HG03196 (cell line): Measurements from ENCODE around the gene SSH2.

Experiments
- ATAC-seq: cut with Tn5 transposase; IDR thresholded peaks from one replicate; pipeline ENCODE4 v1.9.1; 2021; ENCODE audit not compliant: unreplicated experiment

The SSH2 gene

GRCh38 chr17:29630630-29631193 lies 299.3 kb downstream of the SSH2 start:
- no peak for ATAC-seq

GRCh38 chr17:29629839-29630238 lies 300.2 kb downstream of the SSH2 start:
- no peak for ATAC-seq

GRCh38 chr17:29628644-29629043 lies 301.4 kb downstream of the SSH2 start:
- no peak for ATAC-seq

GRCh38 chr17:29627951-29628350 lies 302.1 kb downstream of the SSH2 start:
- no peak for ATAC-seq

- ATAC-seq = no peak
Observed at GRCh38 chr17:29625037-29625750, 304.8 kb downstream of the SSH2 start.

GRCh38 chr17:29624586-29624985 lies 305.4 kb downstream of the SSH2 start:
- ATAC-seq = no peak

- ATAC-seq = no peak
Observed at GRCh38 chr17:29623283-29623647, 306.8 kb downstream of the SSH2 start.

- ATAC-seq = no peak
Observed at GRCh38 chr17:29622337-29623282, 307.4 kb downstream of the SSH2 start, which contains the start of gene CORO6. Gene CORO6 (minus strand): TSS chr17:29622912. CDS start chr17:29621421, 1,491 bp downstream.

- no peak for ATAC-seq
Observed at GRCh38 chr17:29621751-29622194, 308.3 kb downstream of the SSH2 start.

GRCh38 chr17:29620779-29621500 lies 309.1 kb downstream of the SSH2 start:
- ATAC-seq = no peak

- no peak for ATAC-seq
Observed at GRCh38 chr17:29620271-29620670, 309.8 kb downstream of the SSH2 start.

GRCh38 chr17:29619251-29619650 lies 310.8 kb downstream of the SSH2 start:
- ATAC-seq = no peak

- no peak for ATAC-seq
Observed at GRCh38 chr17:29618272-29619065, 311.6 kb downstream of the SSH2 start.

GRCh38 chr17:29617481-29618271 lies 312.4 kb downstream of the SSH2 start:
- no peak for ATAC-seq

GRCh38 chr17:29617125-29617480 lies 312.9 kb downstream of the SSH2 start:
- peak; percentile 40 for ATAC-seq

GRCh38 chr17:29616300-29617048 lies 313.6 kb downstream of the SSH2 start:
- ATAC-seq = no peak

- peak; percentile 45 for ATAC-seq
Observed at GRCh38 chr17:29615492-29616299, 314.3 kb downstream of the SSH2 start.

GRCh38 chr17:29615048-29615385 lies 315.0 kb downstream of the SSH2 start:
- no peak for ATAC-seq
